Lower leg skin (tissue), 4 donors: ENCODE data around the gene DPP10. TPM values are rescaled to one million over a fixed set of nuclear protein-coding genes. Genes with fewer than 3 reads are reported as not detected.

Experiments
- DNase-seq, 2 donors: peaks; one replicate each; pipeline ENCODE4 v3.0.0-alpha.2; 2019; ENCODE audit warnings: low spot score in 2 of 2
- H3K4me3 ChIP-seq: fragments of 200-600 bp; sonication (generic); 2 replicates; pipeline ENCODE4 v1.5.1; 2017; ENCODE audit warnings: mild to moderate bottlenecking, low read depth; ENCODE audit not compliant: poor library complexity, severe bottlenecking
- CTCF ChIP-seq, 3 donors: fragments of 450-650 bp; IDR thresholded peaks; one replicate each; pipeline ENCODE4 v1.5.1; 2016; ENCODE audit warnings: antibody characterized with exemption in 3 of 3, mild to moderate bottlenecking in 3 of 3, moderate library complexity in 2 of 3
- POLR2A ChIP-seq, 2 donors: fragments of 450-650 bp; IDR thresholded peaks; one replicate each; pipeline ENCODE4 v1.6.1; 2016 to 2017; ENCODE audit warnings: antibody characterized with exemption in 2 of 2, mild to moderate bottlenecking in 1 of 2, moderate library complexity in 1 of 2
- WGBS, 2 donors: methylation state at CpG; one replicate each; pipeline ENCODE4 v1.1.5; 2018; 5-methylcytosine and 5-hydroxymethylcytosine counted together
- intact Hi-C: fragments of 100-400 bp; cut with DNase I; formaldehyde crosslinking; loops from one replicate; pipeline ENCODE4 v1.15.0; 2023; ENCODE audit warnings: low total_unique reads
- total RNA-seq, 4 donors: library from RNA; depleted of rRNA; stranded (reverse); fragments of >200 nt; gene quantifications; one replicate each; pipeline ENCODE4 v1.1.0, GENCODE V29; 2016

Gene DPP10
- total RNA-seq, 4 donors from 2014 or later = 1.1 TPM; not detected in 3

GRCh38 chr2:114700440-114700839 lies 258.0 kb downstream of the DPP10 start:
- no peak for DNase-seq
- intact Hi-C loops = no loop called here
- H3K4me3 ChIP-seq = no peak overlapping the region
- TF ChIP-seq POLR2A (IDR thresholded peaks at IDR 0.05) (no peak), CTCF (IDR thresholded peaks at IDR 0.05) (no peak)
- 51 to 60% methylated on average over 5 of the region's 5 CpGs for WGBS, 2 donors

- H3K4me3 ChIP-seq = no peak overlapping the region
- intact Hi-C loops = no loop called here
- 67 to 73% methylated on average over 4 of the region's 4 CpGs for WGBS, 2 donors
- no peak for TF ChIP-seq CTCF (IDR thresholded peaks at IDR 0.05)
- no peak for TF ChIP-seq POLR2A (IDR thresholded peaks at IDR 0.05)
- no peak for DNase-seq
Observed at GRCh38 chr2:114709936-114710850, 267.8 kb downstream of the DPP10 start.

- DNase-seq = no peak
- no peak overlapping the region for H3K4me3 ChIP-seq
- 29 to 32% methylated on average over 1 of the region's 1 CpG for WGBS, 2 donors
- TF ChIP-seq POLR2A (IDR thresholded peaks at IDR 0.05) (no peak), CTCF (IDR thresholded peaks at IDR 0.05) (no peak)
- intact Hi-C loops = no loop called here
Observed at GRCh38 chr2:114714313-114714712, 271.9 kb downstream of the DPP10 start.

- TF ChIP-seq CTCF (IDR thresholded peaks at IDR 0.05) = no peak
- no peak for TF ChIP-seq POLR2A (IDR thresholded peaks at IDR 0.05)
- 51 to 55% methylated on average over 4 of the region's 4 CpGs for WGBS, 2 donors
- intact Hi-C loops = no loop called here
- no peak overlapping the region for H3K4me3 ChIP-seq
- DNase-seq = no peak
Observed at GRCh38 chr2:114717049-114717448, 274.6 kb downstream of the DPP10 start.

- DNase-seq = no peak
- WGBS, 2 donors = 29 to 39% methylated on average over 1 of the region's 1 CpG
- TF ChIP-seq CTCF (IDR thresholded peaks at IDR 0.05) (no peak), POLR2A (IDR thresholded peaks at IDR 0.05) (no peak)
- intact Hi-C loops = no loop called here
- no peak overlapping the region for H3K4me3 ChIP-seq
Observed at GRCh38 chr2:114724454-114724853, 282.0 kb downstream of the DPP10 start.
